NCI-H2081 (cell line): ENCODE results near the gene RHBDL1.

Source experiments
- DNase-seq, 2 experiments: peaks; one replicate each; lab custom pipeline; 2025; lab: John Stamatoyannopoulos, UW

Gene RHBDL1

DNA sequence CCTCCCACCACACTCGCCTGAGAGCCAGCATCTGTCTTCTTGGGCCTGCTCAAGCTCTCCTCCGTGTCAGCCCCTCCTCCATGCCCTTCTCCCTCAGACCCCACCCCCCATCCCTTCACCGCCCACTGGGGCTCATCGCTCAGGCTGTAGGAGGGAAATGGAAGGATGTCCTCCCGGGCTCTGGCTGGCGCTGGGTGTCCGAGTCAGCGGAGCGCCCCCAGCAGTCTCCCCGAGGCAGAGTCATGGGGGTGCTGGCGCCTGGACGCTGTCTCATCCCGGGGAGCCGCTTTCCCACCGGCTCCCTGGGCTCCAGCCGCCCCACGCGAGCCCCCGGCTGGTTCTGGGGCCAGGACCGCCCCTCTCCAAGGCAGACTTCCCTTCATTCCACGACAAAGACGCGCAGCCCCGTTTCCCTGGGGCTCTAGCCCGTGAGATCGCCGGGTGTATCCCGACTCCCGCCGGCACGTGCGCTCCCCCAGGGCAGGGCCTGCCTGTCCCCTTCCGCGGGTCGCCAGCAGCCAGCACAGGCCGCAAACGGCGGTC is 45.0 kb downstream of the RHBDL1 start:
- peak; percentile 65 to 74 for DNase-seq

DNA sequence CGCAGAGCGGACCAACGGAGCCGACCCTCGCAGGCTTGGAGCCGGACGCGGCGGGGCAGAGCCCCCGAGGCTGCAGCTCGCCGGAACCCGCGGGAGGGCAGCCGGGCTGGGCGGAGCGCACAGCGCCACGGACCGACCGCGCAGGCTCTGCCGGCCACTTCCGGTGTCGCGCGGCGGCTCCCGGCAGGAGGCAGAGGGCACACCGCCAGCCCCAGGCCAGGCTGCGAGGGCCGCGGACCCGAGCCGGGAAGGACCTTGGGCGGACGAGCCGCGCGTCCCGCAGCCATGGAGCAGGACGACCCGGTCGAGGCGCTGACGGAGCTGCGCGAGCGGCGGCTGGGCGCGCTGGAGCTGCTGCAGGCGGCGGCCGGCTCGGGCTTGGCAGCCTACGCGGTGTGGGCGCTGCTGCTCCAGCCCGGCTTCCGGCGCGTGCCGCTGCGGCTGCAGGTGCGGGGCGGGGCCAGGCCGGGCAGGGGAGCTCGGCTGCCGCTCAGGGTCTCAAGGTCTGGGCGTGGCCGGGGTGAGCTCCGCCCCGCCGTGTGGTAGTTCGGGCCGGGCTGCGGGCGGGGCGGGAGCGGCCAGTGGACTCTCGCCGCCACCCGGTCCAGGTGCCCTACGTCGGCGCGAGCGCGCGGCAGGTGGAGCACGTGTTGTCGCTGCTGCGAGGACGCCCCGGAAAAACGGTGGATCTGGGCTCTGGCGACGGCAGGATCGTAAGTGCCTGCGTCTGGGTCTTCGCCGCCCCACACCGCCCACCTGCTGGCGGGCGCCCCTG is 45.7 kb downstream of the RHBDL1 start, which contains the start of gene ANTKMT:
Gene ANTKMT, plus strand, starts transcription at position 157 of the 775 bp plus-strand sequence. Its CDS starts 129 bp downstream, at position 286.
- peak; percentile 88 to 89 for DNase-seq

DNA sequence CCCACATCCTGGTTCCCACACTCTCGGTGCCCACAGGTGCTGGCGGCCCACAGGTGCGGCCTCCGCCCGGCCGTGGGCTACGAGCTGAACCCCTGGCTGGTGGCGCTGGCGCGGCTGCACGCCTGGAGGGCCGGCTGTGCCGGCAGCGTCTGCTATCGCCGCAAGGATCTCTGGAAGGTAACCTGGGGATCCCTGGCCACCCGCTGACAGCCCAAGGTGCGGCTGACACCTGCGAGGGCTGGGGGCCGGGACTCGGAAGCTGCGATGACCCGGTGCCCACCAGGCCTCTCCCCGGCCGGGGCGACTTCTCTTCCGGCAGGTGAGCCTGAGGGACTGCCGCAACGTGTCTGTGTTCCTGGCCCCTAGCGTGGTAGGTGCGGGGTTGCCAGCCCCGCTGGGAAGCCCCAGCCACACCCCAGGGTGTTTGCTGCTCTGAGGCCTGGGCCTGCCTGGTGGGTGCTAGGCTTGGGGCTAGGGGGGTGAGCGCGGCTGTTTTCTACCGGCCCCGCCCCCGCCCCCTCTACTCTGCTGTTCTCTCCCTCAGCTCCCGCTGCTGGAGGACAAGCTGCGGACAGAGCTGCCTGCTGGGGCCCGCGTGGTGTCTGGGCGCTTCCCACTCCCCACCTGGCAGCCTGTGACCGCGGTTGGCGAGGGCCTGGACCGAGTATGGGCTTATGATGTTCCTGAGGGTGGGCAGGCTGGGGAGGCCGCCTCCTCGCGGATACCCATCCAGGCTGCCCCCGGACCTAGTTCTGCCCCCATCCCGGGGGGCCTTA is 46.5 kb downstream of the RHBDL1 start:
- peak in 1 of 2 experiments; percentile 18 for DNase-seq

DNA sequence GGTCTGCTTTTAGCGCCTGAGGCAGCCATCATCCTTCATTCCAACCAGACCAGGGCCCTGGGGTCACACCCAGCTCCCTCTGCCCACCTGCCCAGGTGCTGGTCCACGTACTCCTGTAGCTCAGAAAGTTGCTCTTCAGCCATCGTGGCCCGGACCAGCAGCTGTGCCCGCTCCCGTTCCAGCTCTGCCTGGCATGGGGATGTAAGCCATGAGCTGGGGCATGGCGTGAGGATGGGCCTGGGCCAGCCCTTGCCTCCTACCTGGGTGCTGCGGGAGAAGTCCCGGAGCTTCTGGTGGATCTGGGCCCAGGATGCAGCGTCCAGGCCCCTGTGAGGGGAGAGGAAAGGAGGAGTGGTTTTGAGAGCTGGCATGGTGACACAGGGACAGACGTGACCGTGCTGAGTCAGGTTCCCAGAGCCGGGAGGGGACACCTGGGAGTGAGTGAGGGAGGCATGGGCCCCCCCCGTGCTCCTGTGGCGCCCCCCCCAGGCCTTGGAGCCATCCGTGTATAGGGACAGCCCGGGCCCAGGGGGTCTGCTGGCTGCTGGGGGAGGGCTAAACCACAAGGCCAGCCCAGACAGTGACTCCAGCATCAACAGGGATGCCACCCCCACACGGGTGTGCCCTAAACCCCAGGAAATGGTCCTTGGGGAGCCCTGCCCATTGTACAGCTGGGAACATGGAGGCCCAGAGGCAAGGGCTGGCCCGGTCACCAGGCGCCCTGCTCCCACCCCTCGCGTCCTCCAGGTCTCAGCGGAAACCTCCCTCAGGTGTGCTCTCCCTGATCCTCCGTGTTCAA is 47.6 kb downstream of the RHBDL1 start:
- no peak for DNase-seq

DNA sequence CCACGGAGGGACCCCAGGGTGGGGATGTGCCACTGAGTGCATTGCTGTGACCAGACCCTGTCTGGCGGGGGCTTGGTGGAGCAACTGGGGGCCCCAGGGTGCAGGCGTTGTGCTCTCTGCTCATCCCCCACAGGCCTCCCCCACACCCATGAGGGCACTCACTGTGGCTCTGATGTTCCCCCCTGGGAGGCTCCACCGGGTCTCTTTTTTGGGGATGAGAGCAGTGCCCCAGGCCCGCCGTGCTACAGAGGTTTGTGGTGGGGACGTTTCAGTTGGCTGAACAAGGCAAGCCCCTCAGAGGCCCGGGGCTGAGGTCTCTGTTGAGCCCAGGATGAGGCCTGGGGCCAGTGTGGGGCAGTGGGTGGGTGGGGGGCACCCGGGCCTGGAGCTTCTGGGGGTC is 48.2 kb downstream of the RHBDL1 start:
- no peak for DNase-seq

DNA sequence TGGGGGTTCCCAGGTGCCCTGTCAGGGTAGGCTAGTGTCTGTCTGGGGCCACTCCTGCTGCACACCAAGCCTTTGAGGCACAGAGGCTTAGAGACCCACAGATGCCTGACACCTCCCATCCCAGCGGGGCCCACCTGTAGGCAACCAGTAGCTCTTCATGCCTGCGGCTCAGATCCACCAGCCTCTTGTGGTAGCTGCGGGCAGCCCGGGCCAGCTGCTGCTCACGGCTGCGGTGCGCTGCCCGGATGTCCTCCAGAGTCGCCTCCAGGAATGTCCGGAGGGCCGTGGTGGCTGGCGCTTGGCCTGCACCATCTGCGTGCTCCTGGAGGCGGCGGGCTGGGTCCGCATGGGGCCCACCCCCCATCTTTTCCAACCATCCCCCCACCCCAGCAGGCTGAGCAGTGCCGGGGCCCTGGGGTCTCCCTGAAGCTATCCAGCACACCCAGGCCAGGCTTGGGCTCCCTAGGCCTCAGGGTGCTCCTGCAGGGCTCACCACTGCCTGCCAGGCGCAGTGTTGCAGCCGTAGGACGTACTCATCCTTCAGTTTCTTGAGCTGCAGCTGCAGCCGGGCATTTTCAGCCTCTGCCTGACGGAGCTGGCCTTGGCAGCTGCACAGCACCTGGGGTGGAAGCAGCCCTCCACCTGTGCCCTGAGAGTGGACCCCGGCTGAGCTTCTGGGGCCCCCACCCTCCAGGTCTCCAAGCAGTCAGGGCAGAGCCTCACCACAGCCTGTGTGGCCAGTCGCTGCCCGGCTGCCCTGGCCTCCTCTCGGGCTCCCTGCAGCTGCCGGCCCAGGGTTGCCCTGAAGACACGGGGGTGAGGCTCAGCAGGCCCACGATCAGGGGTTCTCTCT is 48.9 kb downstream of the RHBDL1 start:
- no peak for DNase-seq

DNA sequence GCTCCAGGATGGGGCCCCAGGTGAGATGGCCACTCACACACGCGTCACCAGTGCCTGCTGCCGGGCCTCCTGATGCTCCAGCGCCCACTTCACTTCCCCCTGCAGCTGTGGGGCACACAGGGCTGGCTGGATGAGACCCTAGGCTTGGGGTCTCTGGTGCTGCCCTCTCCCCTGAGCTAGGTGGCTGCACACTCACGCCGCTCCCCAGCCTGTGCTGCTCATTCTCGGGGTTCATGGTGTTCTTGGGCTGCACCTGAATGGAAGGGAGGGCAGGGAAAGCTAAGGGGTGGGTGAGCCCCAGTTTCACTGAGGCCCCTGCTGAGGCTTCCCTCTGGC is 49.5 kb downstream of the RHBDL1 start:
- DNase-seq: no peak

DNA sequence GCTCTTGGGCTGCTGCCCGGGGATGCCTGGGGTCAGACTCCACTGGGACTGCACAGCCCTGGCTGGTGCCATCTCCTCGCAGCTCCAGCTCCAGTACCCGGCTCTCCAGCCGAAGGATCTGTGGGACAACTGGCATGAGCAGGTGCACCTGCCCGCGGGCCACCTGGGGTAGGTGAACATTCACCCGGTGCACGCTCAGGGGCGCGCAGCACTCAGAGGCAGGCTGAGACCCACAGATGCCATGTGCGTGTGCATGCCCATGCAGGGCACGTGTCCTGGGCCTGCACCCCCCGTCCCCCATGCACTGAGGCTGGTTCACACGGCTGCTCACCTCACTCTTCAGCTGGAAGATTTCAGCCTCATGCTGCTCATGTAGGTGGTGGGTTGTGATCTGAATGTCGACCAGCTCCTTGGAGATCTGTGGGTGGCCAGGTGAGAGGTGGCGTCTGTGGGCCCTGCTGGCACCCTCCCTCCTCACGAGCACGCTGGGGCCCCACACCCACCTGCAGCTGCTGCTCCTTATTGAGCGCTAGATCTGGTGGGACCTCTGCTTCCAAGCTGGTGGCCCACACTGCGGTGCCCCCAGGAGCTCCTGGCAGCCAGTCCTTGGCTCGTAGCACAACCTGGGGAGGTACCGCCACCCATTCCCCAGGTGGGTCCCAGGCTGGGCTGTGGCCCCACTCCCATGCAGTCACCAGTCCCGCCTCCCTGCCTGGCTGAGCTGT is 50.2 kb downstream of the RHBDL1 start:
- DNase-seq: no peak

DNA sequence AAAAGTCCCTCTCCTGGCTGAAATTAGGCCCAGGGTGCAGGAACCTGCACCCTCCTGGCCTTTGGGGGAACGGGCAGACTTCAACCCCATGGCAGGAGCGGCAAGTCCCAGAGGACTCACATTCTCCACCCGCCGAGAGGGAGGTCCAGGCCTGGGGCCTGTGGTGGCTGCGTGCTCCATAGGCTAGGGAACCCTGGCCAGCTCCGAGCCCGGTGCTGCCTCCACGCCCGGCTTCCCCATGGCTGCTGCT is 50.6 kb downstream of the RHBDL1 start:
- no peak for DNase-seq

DNA sequence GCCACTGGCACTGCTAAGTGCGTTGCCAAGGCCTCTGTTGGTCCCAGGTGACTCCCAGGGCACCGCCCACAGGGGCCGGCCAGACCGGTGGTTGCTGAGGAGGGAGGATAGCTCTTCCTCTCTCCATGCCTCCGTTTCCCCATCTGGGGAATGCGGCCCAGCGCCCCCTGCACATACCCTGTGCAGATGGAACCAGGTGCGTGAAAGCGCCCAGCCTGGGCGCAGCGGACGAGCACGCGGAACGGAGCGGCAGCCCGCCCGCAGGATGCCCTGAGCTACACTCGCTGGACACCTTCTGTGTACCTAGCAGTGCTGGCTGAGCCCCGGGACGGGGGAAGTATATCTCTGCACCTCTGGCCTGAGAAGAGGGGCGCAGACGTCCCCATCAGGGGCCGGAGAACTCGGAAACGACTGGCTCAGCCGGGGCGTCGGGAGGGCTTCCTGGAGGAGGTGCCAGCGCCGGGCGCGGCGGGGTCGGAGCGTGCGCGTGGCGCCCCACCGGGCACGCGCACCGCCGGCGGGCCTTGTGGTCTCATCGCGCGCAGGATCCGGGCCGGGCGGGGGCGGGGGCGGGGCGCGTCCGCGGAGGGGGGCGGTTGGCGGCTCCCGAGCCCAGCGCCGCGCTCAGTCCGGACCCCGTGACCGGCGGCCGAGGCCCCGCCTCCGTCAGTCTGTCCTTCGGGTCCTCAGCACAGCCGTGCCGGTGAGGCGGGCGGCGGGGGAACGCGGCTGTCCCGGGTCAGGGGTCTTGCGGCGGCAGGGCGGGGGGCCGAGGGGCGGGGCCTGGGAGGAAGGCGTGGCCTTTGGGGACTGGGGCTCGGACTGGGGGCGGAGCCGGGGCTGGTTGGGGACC is 51.2 kb downstream of the RHBDL1 start, which contains the start of the genes CCDC78 and HAGHL:
Gene CCDC78, minus strand, starts transcription at position 6 of the 853 bp plus-strand sequence. CDS start 76 bp downstream, outside the sequence.
Gene HAGHL, plus strand, starts transcription at position 669 of the 853 bp plus-strand sequence. CDS start 404 bp downstream, outside the sequence.
- DNase-seq: peak in 1 of 2 experiments; percentile 33

DNA sequence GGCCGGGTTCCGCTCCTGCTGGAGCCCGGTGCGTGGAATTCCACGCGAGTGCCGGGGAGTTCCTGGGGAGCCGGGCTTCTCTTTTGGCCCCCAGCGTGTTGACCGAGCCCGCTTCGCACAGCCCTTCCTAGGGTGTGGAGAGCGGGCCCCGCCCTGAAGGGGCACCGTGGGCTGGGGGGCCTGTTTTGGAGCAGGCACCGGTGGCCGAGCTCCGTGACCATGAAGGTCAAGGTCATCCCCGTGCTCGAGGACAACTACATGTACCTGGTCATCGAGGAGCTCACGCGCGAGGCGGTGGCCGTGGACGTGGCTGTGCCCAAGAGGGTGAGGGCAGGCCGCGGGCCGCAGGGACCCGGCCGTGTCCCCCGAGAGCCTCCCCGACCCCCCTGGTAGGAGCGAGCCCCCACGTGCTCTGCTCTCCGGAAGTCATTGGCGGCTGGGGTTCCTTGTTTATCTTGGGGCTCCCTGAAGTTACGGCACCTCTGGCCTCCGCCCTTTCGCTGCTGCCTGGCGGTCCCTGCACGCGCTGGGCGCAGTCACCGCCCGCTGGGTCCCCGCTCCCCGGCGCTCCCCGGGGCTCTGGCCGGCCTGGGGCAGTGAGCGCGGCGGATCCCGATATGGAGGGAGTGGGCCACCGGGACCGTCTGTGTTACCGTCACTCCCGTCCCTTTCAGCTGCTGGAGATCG is 52.0 kb downstream of the RHBDL1 start:
- no peak for DNase-seq
